ENCODE measurements around the gene NUDT8.

- TF ChIP-seq CTCF (conservative IDR thresholded peaks at IDR 0.05): no peak
- TF ChIP-seq EZH2 (IDR thresholded peaks at IDR 0.05; ENCODE audit: low read depth): no peak
Measured at GRCh38 chr11:67656278-67656922, 26.7 kb upstream of the NUDT8 start.

Measured in PC-9 (cell line).